Right lobe of liver (tissue), 4 donors: ENCODE results near the gene VPS18.

Experiments used
- POLR2A ChIP-seq: fragments of 450-650 bp; IDR thresholded peaks from one replicate; pipeline ENCODE4 v1.6.1; 2017; ENCODE audit warnings: antibody characterized with exemption, mild to moderate bottlenecking
- TF ChIP-seq, protein P1 (sequence below), 4 donors: fragments of 200-600 bp in 3 of 4; fragments of 450-650 bp in 1 of 4; IDR thresholded peaks; one replicate each; pipeline versions ENCODE4 v1.5.1 to v1.8.0; 2016 to 2022; ENCODE audit warnings: antibody characterized with exemption in 4 of 4, mild to moderate bottlenecking in 2 of 4
- donor health status: DM: no; HTN: no; CAD: no.
- donor health status: DM: no; HTN: no; CAD: no.
- donor health status: DM: no; HTN: yes; CAD: no.

DNA sequence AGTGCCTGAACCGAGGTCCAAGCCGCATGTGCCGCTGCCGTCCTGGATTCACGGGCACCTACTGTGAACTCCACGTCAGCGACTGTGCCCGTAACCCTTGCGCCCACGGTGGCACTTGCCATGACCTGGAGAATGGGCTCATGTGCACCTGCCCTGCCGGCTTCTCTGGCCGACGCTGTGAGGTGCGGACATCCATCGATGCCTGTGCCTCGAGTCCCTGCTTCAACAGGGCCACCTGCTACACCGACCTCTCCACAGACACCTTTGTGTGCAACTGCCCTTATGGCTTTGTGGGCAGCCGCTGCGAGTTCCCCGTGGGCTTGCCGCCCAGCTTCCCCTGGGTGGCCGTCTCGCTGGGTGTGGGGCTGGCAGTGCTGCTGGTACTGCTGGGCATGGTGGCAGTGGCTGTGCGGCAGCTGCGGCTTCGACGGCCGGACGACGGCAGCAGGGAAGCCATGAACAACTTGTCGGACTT, 42.0 kb downstream of the VPS18 start:
- TF ChIP-seq, protein P1, sequence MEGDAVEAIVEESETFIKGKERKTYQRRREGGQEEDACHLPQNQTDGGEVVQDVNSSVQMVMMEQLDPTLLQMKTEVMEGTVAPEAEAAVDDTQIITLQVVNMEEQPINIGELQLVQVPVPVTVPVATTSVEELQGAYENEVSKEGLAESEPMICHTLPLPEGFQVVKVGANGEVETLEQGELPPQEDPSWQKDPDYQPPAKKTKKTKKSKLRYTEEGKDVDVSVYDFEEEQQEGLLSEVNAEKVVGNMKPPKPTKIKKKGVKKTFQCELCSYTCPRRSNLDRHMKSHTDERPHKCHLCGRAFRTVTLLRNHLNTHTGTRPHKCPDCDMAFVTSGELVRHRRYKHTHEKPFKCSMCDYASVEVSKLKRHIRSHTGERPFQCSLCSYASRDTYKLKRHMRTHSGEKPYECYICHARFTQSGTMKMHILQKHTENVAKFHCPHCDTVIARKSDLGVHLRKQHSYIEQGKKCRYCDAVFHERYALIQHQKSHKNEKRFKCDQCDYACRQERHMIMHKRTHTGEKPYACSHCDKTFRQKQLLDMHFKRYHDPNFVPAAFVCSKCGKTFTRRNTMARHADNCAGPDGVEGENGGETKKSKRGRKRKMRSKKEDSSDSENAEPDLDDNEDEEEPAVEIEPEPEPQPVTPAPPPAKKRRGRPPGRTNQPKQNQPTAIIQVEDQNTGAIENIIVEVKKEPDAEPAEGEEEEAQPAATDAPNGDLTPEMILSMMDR (IDR thresholded peaks at IDR 0.05), result no peak
- TF ChIP-seq POLR2A, result no peak
